ENCODE measurements around the gene PPARG.

DNA sequence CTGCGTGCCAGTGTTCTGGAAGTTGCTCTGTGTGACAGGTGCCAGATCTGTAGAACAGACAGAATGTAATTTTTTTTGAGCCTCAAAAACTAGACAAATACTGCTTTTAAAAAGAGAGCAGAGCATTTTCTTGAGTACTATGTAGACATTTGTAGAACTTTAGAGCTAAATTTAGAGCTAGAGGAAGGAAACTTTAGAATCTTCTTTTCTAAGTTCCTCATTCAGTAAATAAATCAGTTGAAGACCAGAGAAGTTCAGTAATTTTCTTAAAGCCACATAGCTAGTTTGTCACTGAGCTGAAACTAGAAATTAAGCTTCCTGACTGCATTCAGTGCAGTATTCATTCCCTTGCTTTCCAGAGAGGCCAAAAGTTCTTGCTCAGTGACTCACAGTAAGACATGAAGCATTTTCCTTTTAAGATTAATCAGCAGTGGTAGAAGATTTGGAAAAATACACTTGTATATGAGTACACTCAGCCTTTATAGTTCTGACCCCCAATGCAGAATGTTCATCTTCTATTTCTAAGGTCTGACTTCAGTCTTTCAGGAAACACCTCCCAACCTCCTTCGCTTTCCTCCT lies 111.8 kb downstream of the PPARG start:
- TF ChIP-seq, protein P1, sequence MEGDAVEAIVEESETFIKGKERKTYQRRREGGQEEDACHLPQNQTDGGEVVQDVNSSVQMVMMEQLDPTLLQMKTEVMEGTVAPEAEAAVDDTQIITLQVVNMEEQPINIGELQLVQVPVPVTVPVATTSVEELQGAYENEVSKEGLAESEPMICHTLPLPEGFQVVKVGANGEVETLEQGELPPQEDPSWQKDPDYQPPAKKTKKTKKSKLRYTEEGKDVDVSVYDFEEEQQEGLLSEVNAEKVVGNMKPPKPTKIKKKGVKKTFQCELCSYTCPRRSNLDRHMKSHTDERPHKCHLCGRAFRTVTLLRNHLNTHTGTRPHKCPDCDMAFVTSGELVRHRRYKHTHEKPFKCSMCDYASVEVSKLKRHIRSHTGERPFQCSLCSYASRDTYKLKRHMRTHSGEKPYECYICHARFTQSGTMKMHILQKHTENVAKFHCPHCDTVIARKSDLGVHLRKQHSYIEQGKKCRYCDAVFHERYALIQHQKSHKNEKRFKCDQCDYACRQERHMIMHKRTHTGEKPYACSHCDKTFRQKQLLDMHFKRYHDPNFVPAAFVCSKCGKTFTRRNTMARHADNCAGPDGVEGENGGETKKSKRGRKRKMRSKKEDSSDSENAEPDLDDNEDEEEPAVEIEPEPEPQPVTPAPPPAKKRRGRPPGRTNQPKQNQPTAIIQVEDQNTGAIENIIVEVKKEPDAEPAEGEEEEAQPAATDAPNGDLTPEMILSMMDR (IDR thresholded peaks at IDR 0.05) = no peak
- TF ChIP-seq POLR2A (IDR thresholded peaks at IDR 0.05) = no peak
- TF ChIP-seq POLR2AphosphoS5 (IDR thresholded peaks at IDR 0.05; ENCODE audit: insufficient read depth in 1 of 2, low read depth in 1 of 2) = no peak

All from vagina (tissue), 2 donors.